ENCODE measurements around the gene EPHB2.

Gene EPHB2

DNA sequence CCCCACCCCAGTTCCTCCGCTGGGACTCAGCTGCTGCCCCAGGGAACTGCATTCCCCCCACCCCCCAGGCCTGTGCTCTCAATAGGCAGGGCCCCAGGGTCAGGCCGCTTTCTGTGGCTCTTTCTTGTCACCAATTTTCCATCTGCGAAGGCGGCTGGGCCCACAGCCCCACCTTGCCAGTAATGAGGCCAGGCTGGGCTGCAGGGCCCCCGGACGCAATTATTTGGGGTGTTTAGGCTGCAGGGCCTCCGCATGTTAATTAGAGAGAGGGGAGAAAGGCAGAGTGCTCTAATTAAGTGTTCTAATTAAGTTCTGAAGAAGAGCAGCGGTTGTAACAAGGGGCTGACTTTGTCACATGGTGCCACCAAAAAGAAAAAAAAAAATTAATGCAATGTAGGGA, 71.8 kb downstream of the EPHB2 start:
- no peak for DNase-seq

- DNase-seq = no peak
Measured at GRCh38 chr1:22784317-22784716, 73.7 kb downstream of the EPHB2 start.

DNA sequence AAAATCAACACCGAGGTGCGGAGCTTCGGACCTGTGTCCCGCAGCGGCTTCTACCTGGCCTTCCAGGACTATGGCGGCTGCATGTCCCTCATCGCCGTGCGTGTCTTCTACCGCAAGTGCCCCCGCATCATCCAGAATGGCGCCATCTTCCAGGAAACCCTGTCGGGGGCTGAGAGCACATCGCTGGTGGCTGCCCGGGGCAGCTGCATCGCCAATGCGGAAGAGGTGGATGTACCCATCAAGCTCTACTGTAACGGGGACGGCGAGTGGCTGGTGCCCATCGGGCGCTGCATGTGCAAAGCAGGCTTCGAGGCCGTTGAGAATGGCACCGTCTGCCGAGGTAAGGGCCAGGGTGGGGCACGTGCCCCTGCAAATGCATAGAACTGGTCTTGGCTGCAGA, 74.1 kb downstream of the EPHB2 start:
- DNase-seq = no peak

- no peak for DNase-seq
Measured at GRCh38 chr1:22786101-22786500, 75.5 kb downstream of the EPHB2 start.

GRCh38 chr1:22786719-22787489, 76.3 kb downstream of the EPHB2 start:
- no peak for DNase-seq

DNA sequence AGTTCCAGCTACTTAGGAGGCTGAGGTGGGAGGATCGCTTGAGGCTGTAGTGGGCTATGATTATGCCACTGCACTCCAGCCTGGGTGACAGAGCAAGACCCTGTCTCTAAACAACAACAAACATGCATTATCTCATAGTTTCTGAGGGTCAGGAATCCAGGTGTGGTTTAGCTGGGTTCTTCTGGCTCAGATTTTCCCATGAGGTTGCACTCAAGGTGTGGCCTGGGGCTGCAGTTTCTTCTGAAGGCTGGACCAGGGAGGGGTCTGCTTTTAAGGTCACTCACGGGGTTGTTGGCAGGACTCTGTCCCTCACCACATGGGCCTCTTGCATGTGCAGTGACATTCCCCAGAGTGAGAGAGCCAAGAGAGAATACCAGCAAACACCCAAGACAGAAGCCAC, 77.0 kb downstream of the EPHB2 start:
- no peak for DNase-seq

DNA sequence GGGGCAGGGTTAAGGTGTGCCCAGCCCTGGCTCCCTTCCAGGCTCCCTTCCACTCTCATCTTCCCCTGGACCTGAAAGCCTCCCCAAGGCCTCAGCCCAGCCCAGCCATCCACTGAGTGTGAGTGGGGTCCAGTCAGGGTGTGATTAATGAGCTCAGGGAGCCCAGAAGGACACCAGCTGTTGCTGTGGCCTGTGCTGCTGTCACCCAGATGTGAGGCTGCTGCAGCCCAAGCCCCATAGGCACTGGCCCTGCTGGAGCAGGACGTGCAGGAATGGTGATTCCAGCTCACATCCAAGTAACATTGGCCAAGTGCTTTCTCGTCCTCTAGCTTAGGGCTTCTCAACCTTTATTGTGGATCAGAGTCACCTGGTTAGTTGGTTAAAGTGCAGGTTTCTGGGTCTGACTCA, 77.6 kb downstream of the EPHB2 start:
- DNase-seq = no peak

GRCh38 chr1:22789356-22789994, 78.8 kb downstream of the EPHB2 start:
- DNase-seq = no peak

- DNase-seq = no peak
Measured at GRCh38 chr1:22790232-22791008, 79.8 kb downstream of the EPHB2 start.

DNA sequence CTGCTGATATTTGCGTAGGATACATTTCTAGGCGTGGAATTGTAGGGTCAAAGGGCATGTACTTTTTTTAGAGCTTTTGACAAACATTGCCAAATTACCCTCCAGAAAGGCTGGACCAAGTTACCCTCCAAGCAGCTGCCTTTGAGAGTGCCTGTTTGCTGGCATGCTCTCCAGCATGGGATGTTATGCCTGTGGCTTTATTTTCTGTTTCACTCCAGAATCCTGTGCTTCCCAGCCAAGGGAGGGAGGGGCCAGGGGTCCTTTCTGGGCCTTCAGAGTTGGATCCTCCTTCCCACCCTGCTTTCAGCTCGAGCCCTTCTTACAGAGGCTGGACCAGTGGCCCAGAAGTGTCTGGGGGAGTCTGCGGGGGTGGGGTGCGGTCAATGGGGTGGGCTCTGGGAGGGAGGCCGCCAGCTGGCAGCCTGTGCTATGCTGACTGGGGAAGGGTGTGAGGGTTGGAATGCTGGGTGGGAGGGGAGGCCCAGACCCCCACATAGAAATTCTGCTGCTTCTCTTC, 81.2 kb downstream of the EPHB2 start:
- no peak for DNase-seq

GRCh38 chr1:22792396-22793160, 81.9 kb downstream of the EPHB2 start:
- DNase-seq = no peak

GRCh38 chr1:22793647-22794046, 83.0 kb downstream of the EPHB2 start:
- DNase-seq = no peak

- DNase-seq = no peak
Measured at GRCh38 chr1:22794647-22795365, 84.2 kb downstream of the EPHB2 start.

DNA sequence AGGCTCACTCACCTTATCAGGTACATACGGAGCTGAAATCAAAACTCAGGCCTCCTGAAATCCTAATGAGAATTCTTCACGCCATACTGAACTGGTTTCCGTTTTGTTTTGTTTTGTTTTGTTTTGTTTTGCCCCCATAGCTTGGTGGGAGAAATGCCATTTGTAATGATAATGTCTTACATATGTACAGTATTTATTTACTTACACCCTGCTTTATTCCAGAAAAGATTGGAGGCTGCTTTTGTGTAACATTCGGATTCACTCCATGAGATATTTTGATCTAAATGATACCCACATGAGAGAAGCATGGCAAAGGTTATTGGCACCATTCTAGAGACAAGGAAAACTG, 84.7 kb downstream of the EPHB2 start:
- no peak for DNase-seq

- no peak for DNase-seq
Measured at GRCh38 chr1:22796642-22797041, 86.0 kb downstream of the EPHB2 start.

GRCh38 chr1:22798083-22798482, 87.4 kb downstream of the EPHB2 start:
- DNase-seq = no peak

DNA sequence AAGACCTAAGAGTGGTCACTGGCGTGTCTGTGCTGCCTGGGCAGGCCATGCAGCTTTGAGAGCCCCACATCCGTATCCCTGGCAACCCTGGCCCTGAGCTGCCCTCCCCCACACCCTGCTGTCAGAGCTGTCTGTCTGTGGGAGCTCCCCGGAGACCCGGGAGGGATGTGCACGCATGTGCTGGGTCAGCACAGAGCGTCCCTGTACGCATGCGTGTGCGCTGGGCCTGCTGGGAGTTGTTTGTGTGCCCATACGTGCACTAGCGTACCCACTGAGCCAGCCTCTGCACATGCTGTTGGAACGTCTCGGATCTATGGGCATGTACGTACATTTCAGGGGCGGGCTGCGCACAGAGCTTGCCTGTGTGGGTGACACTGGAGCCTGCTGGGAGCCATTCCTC, 89.3 kb downstream of the EPHB2 start:
- no peak for DNase-seq

DNA sequence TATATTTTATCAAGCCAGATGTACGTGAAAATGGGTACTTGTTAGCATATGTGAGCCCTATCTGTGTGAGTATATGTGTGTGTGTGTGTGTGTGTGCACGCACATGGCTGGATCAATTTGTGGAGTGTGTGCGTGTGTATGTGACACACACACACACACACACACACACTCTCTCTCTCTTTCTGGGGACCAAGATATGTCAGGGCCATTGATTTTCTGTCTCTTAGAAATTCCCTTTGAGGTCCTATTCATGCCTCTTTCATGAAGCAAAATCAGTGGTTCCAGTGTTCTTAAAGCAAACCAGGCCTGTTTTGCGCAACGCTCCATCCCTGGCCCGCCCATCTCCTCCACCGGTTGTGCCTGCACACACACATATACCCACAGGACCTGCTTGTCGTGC, 90.0 kb downstream of the EPHB2 start:
- no peak for DNase-seq

GRCh38 chr1:22801347-22801746, 90.7 kb downstream of the EPHB2 start:
- DNase-seq = no peak

DNA sequence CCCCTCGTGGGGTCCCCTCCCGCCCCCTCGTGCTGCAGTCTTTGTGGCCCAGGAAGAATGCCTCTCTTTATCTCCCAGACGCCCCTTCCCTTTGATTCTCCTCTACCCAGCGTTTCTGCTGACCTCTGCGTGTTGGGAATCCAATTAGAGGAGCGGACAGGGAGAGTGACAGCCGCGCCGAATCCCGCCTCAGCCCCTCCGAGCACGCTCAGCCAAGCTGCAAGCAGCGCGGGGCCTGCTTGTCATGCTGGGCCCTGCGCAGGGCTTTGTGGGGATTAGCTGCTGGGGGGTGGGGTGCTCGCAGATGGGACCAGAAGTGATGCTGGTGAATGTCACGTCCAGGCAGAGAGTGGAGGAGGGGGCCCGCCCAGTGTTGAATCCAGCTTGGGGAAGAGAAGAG, 91.1 kb downstream of the EPHB2 start:
- DNase-seq = no peak

DNA sequence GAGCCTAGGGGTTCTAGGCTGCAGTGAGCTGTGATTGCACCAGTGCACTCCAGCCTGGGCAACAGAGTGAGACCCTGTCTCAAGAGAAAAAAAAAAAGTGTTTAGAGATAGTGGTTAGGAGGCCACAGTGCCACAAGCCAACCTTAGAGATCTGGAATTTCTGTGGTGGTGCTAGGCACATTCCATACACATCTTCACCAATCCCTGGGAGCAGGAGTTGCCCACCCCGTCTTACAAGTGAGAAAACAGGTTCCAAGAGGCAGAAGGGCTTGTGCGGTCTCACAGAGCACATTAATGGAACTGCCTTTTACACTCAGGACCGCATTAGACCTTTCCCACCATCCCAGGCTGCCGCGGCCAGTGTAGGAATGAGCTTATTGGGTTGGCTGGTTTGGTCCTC, 93.2 kb downstream of the EPHB2 start:
- DNase-seq = no peak

DNA sequence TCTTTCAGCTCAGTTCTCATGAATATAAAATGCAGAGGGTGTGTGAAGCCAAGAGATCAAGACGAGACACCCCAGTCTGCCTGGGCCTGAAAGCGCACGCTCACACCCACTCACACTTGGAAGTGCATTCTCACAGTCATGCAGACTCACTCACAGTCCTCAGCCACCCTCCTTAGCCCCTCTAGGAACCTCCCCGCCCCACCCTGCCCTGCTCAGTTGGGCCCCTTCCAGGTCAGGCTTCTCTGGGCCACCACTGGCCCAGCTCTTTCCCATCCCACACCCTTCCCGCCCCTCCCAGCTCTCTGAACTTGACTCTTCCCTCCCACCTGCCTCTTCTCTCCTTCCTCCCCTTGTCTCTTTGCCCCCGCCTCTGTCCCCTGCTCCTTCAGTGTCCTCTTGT, 93.8 kb downstream of the EPHB2 start:
- no peak for DNase-seq

Measured in NCI-H1930 (cell line).